CD1c-positive myeloid dendritic cell (primary cell): ENCODE results near the gene TAOK3.

Experiments used
- DNase-seq: peaks from one replicate; pipeline ENCODE4 v3.0.0-alpha.2; 2016; ENCODE audit errors: extremely low spot score

The TAOK3 gene

GRCh38 chr12:118337194-118337838 lies 35.4 kb downstream of the TAOK3 start:
- DNase-seq, result no peak

DNA sequence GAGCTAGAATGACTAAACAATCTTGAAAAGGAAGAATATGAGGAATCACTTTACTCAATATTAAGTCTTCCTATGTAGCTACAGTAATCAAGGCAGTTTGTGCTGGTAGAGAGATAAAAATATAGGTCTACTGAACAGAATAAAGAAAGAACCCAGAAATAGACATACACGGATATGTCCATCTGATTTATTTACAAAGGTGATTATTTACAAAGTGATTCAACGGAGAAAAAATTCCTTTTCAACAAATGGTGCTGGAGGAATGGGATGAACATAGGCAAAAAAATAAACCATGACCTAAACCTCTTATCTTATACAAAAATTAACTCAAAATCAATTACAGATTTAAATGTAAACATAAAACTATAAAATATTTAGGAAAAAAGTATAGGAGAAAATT lies 36.6 kb downstream of the TAOK3 start:
- DNase-seq, result no peak

DNA sequence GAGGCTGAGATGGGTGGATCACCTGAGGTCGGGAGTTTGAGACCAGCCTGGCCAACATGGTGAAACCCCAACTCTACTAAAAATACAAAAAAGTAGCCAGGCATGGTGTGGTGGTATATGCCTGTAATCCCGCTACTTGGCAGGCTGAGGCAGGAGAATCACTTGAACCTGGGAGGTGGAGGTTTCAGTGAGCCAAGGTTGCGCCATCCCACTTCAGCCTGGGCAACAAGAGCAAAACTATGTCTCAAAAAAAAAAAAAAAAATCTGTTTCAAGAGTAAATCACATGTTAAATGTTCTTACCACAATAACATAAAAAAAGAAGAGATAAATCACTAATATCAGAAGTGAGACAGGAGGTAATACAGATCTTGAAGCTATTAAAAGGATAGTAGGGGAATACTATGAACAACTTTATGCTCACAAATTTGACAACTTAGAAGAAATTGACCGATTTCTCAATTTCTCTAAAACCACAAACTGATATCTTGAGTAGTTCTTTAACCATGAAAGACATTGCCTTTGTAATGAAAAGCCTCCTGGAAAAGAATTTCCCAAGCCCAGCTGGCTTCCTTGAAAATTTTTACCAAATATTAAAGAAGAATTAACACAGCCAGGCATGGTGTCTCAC lies 37.7 kb downstream of the TAOK3 start:
- no peak for DNase-seq

- no peak for DNase-seq
Measured at GRCh38 chr12:118334241-118334640, 38.5 kb downstream of the TAOK3 start.

DNA sequence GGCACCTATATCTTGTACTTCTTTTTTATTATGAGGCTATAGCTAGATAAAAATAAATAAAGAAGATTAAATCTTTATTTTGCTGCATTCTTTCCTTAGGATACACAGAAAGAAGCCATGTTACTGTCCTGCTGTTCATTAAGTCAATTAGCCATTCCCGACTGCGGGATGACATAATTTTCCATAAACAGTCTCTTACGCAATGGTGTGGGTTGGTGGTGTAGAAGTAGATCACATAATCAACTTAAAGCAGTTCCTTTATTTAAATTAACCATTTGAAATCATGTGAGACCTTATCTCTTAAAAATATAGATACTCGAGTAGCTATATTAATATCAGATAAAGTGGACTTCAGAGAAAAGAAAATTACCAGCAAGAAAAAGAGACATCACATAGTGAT lies 40.2 kb downstream of the TAOK3 start:
- DNase-seq, result peak; percentile 88

DNA sequence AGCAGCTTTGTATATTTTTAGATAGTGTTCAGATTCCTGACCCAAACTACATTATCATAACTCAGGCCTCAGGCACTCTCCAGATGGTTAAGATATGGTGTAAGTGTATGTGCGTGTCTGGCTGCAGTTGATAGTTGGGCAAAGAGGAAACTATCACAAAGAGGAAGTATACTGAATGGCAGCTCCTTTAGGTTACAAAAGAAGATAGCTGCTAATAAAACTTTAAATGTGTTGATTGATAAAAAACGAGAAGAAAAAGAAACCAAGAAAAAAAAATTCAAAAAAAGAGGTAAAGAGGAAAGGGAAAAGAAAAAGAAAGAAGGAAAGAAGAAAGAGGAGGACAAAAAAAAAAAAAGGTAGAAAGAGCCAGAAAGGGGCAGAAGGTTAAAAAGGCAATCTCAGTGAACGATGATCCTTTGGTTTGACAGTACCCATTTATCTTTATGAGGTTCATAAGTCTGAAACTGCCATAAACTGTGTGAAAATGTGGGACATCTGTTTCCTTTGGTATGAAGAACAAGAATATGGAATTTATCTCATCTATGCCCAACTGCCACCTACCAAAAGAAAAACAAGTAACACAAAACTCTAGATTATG lies 42.2 kb downstream of the TAOK3 start:
- DNase-seq, result peak; percentile 85

- peak; percentile 37 for DNase-seq
Measured at GRCh38 chr12:118328486-118329330, 44.0 kb downstream of the TAOK3 start.

GRCh38 chr12:118327391-118327790 lies 45.3 kb downstream of the TAOK3 start:
- DNase-seq, result no peak

- no peak for DNase-seq
Measured at GRCh38 chr12:118326991-118327390, 45.7 kb downstream of the TAOK3 start.

DNA sequence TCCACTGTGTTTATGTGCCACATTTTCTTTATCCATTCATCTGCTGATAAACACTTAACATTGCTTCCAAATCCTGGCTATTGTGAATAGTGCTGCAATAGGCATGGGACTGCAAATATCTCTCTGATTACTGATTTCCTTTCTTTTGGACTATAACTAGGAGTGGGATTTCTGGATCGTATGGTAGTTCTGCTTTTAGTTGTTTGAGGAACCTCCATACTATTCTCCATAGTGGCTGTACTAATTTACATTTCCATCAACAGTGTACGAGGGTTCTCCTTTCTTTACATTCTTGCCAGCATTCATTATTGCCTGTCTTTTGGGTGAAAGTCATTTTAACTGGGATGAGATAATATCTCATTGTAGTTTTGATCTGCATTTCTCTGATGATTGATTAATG lies 47.6 kb downstream of the TAOK3 start:
- peak; percentile 62 for DNase-seq

- no peak for DNase-seq
Measured at GRCh38 chr12:118319627-118320026, 53.1 kb downstream of the TAOK3 start.

- DNase-seq, result no peak
Measured at GRCh38 chr12:118318744-118319143, 54.0 kb downstream of the TAOK3 start.

- no peak for DNase-seq
Measured at GRCh38 chr12:118317729-118318128, 55.0 kb downstream of the TAOK3 start.

DNA sequence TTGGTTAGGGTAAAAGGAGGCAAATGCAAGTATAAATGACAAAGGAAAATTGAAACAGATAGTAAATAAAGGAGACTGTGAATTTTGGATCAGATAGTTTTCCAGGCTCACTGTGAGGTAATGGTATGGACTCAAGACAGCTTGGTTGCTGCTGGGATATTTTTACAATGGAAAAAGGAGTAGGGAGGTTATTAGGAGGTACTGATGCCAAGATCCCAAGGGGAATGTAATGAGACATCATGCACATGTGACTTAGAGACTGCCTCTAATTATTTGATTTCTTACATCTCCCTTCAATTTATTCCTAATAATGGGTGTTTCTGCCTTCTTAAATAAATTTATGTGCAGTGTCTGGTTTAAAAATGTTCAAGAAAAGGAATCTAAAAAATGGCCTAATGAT lies 56.9 kb downstream of the TAOK3 start:
- DNase-seq, result no peak

DNA sequence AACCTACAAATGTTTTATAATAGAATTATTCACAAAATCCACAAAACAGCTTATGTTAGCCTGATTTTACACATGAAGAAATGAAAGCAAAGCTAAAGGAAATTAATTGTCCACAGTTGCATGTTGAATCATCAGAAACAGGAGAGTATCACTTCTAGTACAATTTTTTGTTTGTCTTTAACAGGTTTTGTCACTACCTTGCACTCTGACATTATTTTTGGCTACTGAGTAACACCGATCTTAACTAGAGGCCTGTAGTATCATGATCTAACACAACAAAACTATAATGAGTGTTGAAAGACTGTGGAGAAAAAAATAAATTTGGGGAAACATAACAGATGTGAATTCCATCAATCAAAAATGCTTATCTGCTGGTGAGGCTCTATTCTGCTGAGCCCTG lies 60.1 kb downstream of the TAOK3 start:
- no peak for DNase-seq

DNA sequence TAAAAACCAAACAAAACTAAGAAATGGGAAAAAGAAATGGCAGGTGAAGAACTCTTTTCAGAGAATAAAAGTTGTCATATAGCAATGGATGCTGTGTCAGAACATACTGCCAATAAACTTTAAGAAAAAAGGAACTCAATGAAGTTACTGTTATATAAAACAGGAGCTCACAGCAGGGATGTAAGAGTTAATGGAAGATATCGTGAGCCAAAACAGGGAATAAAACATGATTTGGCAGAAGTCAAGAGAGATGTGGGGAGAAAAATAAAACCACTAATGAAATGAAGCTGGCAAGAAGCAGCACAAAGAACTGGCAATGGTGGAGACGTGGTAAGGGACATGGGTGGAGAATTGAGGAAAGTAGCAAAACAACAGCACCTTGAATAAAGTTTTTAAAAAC lies 61.0 kb downstream of the TAOK3 start:
- no peak for DNase-seq

GRCh38 chr12:118310320-118310719 lies 62.4 kb downstream of the TAOK3 start:
- no peak for DNase-seq

DNA sequence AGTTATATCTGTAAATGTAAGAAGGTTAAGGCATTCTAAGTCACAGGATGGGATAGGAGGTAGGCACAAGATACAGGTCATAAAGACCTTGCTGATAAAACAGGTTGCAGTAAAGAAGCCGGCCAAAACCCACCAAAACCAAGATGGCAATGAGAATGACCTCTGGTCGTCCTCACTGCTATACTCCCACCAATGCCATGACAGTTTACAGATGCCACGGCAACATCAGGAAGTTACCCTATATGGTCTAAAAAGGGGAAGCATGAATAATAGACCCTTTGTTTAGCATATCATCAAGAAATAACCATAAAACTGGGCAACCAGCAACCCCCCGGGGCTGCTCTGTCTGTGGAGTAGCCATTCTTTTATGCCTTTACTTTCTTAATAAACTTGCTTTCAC lies 64.7 kb downstream of the TAOK3 start:
- DNase-seq, result peak; percentile 84

DNA sequence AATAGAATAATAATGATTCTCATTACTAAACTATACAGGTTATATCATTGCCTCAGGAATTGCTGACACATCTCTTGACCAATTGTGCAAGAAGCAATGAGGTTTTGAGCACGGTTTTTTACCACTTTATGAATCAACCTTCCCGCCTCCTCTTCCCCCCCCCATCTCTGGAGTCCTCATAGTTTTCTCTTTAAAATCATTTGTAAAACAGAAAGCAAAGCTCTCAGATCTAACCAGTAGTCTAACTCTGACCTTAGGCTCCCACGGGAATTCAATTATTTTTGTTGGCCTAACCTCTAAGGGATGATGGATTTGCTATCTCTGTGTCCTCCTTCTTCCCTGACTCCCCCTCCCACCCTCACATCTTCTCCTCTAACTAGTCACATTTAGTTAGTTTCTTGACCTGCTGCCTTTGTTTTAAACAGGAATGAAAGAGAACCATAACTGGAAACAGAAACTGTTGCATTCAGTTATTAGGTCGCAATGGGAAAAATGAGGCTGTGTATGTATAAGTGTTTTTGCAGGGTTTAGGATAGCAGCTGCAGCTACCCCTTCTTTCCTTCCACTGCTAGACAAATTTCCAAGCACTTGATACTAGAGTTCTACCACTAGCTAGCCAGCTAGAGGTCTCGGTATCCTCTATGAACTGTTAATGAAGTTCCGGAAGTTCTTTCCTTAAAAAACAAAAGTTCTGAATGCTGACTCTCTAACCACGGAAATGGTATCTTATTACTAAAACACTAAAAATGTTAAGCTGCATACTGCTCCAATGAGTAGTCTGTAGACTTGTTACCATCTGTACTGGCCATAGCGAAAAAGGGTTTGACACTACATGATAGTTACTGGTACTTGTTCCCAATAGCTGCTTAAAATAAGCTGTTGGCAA lies 65.4 kb downstream of the TAOK3 start:
- peak; percentile 87 for DNase-seq

DNA sequence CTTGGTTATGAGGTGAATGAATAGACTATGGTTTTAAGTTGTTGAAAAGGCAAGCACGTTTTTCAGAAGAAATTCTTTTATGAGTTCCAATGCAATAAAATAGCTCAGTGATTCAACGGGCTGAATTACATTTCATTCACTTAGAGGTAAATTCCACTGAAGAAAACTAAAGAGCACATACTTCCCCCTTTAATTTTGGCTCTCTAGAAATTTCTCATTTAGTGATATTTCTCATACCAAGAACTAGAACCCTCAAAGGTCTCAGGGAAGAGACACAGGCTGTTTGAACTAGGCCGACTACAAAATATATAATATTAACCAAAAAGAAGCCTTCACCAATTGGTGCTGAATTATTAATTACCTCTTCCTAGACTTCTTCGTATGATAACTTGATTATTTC lies 68.6 kb downstream of the TAOK3 start:
- DNase-seq, result no peak

- no peak for DNase-seq
Measured at GRCh38 chr12:118302053-118302452, 70.7 kb downstream of the TAOK3 start.
